GM19239 (cell line): Measurements from ENCODE around the gene CLIC6.

ENCODE experiments used
- DNase-seq: peaks from one replicate; pipeline ENCODE4 v3.0.0; 2011; ENCODE audit warnings: low spot score; ENCODE audit not compliant: insufficient read length
- FAIRE-seq: peaks from 2 replicates; lab custom pipeline; 2011; peaks lifted over from hg19 to GRCh38; lab: Jason Lieb, UNC

CLIC6 gene

DNA sequence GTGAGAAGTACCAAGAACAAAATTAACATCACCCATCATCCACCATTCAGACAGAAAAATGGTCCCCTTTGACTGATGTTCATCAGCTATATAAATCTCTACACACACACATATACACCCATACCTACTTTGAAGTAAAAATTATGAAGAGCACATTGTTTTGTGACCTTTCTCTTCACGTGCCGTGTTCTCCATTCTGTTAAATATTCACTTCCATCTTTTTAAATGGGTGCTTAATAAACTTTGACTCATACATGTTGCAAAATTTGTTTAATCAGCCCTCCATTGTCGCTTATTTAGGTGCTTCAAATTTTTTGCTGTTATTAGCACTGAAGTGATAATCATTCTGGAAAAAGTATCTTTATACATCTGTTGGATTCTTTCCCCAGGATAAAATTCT is 80.1 kb downstream of the CLIC6 start:
- no peak for DNase-seq
- no peak for FAIRE-seq

DNA sequence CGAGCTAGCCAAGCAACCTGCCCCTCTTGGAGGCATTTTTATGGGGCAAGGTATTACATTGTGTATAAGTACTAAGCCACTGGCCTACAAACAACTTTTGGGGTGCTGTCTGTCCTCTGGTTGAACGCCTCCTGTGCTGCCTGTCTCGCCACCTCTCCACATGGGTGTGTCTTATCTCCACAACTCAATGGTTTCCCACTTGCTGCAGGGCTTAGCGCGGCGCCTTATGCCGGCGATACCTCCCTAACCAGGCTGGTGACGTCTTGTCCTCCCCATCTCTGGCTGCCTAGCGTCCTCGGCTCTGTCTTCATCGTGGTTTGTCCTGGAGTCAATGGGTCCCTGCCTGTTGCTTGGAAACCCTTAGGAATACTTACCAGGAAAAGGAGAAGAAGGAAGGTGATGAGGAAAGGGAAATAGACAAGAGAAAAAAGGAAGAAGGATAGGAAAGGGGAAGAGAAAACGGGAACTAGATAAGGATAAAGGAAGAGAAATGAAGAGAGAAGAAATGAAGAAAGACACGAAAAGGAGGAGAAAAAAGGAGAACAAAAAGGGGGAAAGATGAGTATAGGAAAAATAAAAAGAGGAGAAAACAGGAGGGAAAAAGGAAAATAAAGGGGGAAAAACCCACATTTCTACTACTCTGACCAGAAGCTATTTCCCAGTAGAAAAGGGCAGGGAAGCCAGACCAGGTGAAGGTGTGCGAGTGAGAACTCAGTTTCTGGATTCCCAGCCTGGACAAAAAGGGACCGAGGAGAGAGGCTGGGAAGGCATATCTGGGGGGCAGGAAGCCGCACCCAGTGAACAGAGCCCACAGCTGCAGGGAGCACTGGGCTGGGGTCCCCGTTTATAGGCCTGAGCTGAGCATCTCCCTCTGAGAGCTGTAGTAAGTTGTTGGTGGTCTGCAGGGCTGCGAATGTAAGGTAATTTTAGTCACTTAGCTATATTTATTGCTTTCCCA is 86.2 kb downstream of the CLIC6 start:
- DNase-seq (no peak), FAIRE-seq (no peak)

GRCh38 chr21:34761758-34762330 is 93.0 kb downstream of the CLIC6 start:
- no peak for FAIRE-seq
- DNase-seq = no peak

DNA sequence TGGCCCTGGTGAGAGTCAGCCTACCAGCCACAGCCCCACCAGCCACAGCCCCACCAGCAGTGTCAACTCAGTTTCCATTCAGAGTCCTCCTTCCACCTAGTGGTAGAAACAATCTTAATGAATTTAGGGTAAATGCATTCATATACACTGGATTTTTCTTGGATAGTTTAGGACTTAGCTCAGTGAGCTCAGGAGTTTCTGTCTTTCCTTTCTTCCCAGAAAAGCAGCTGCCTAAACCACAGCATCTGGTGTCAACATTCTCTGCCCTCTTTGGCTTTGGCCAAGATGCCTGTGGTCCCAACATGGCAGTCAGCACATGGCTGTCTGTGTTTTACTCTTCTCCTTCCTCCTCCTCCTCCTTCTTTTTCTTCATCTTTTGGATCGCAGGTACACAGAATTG is 94.0 kb downstream of the CLIC6 start:
- FAIRE-seq (no peak), DNase-seq (no peak)

DNA sequence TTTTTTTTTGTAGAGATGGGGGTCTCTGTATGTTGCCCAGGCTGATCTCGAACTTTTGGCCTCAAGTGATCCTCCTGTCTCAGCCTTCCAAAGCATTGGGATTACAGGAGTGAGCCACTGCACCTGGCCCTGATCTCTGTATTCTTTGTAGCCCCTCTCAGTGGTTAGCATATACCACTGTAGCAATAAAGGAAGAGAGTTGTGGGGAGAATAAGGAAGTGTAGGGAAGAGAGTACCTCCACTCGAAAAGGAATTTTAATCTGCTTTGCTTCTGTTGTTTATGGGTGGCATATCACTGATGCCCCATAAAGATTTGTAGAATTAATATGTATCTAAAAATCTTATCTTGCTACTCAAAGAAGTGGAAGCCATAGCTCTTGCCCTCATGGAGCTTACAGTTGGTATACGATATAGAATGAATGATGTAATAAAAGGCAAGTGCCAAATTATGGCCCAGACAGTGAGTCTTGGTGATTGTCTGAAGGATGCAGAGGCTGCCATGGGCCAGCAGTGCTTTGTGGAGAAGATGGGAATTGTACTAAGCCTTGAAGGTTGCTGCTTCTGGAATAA is 96.0 kb downstream of the CLIC6 start:
- DNase-seq = no peak
- no peak for FAIRE-seq

GRCh38 chr21:34765619-34766018 is 96.8 kb downstream of the CLIC6 start:
- FAIRE-seq (no peak), DNase-seq (no peak)

GRCh38 chr21:34766862-34767261 is 98.1 kb downstream of the CLIC6 start:
- DNase-seq = no peak
- no peak for FAIRE-seq
